Liver (tissue), 9 donors: ENCODE data around the gene SHROOM1. TPM values are rescaled to one million over a fixed set of nuclear protein-coding genes. Genes with fewer than 3 reads are reported as not detected.

Experiments
- DNase-seq: peaks from one replicate; pipeline ENCODE4 v3.0.0-alpha.2; 2017; ENCODE audit warnings: low spot score
- H3K27ac ChIP-seq, 2 donors: one replicate each; pipeline ENCODE4 v1.7.0; 2013; ENCODE audit warnings: inconsistent platforms in 2 of 2, low read length in 2 of 2, control low read depth in 1 of 2, low read depth in 1 of 2, mild to moderate bottlenecking in 1 of 2
- H3K27me3 ChIP-seq, 4 donors: one replicate each; pipeline versions ENCODE4 v1.6.1 to v1.7.0; 2013; ENCODE audit warnings: low read length in 3 of 4, inconsistent platforms in 1 of 4, mild to moderate bottlenecking in 1 of 4, moderate library complexity in 1 of 4; ENCODE audit not compliant: control insufficient read depth in 4 of 4, insufficient read depth in 4 of 4
- H3K36me3 ChIP-seq, 4 donors: one replicate each; pipeline versions ENCODE4 v1.6.1 to v1.7.0; 2013; ENCODE audit warnings: low read length in 3 of 4, mild to moderate bottlenecking in 3 of 4, low read depth in 1 of 4, moderate library complexity in 1 of 4; ENCODE audit not compliant: control insufficient read depth in 4 of 4, insufficient read depth in 3 of 4
- H3K4me1 ChIP-seq, 4 donors: one replicate each; pipeline versions ENCODE4 v1.6.1 to v1.7.0; 2013; ENCODE audit warnings: low read length in 3 of 4, mild to moderate bottlenecking in 3 of 4, moderate library complexity in 1 of 4; ENCODE audit not compliant: control insufficient read depth in 4 of 4, insufficient read depth in 4 of 4
- H3K4me3 ChIP-seq, 3 donors: one replicate each; pipeline versions ENCODE4 v1.6.1 to v1.7.0; 2013; ENCODE audit warnings: low read length in 3 of 3, control low read depth in 1 of 3, low read depth in 1 of 3, mild to moderate bottlenecking in 1 of 3
- H3K9ac ChIP-seq, 2 donors: one replicate each; pipeline ENCODE4 v1.7.0; 2013; ENCODE audit warnings: low read length in 2 of 2, mild to moderate bottlenecking in 2 of 2, moderate library complexity in 2 of 2, control low read depth in 1 of 2, low read depth in 1 of 2
- H3K9me3 ChIP-seq, 4 donors: one replicate each; pipeline versions ENCODE4 v1.6.1 to v1.7.0; 2013; ENCODE audit warnings: low read length in 3 of 4; ENCODE audit not compliant: control insufficient read depth in 4 of 4
- ATF3 ChIP-seq: IDR thresholded peaks from 2 replicates; pipeline ENCODE4 v1.6.1; 2016; ENCODE audit warnings: antibody characterized with exemption
- CTCF ChIP-seq: fragments of 150-350 bp; IDR thresholded peaks from 2 replicates; pipeline ENCODE4 v1.5.1; 2017; ENCODE audit warnings: improper control_type of control experiment, low read depth, low read length; ENCODE audit not compliant: missing input control
- EGR1 ChIP-seq, 2 donors: IDR thresholded peaks; 2 replicates each; pipeline ENCODE4 v1.6.1; 2016 to 2018; ENCODE audit warnings: antibody characterized with exemption in 2 of 2, low read depth in 2 of 2
- FOXA1 ChIP-seq: IDR thresholded peaks from 2 replicates; pipeline ENCODE4 v1.6.1; 2016; ENCODE audit warnings: antibody characterized with exemption
- FOXA2 ChIP-seq: IDR thresholded peaks from 2 replicates; pipeline ENCODE4 v1.6.1; 2016; ENCODE audit warnings: antibody characterized with exemption
- GABPA ChIP-seq, 2 donors: IDR thresholded peaks in 1 of 2; conservative IDR thresholded peaks in 1 of 2; 2 replicates each; pipeline ENCODE4 v1.6.1; 2016; ENCODE audit warnings: antibody characterized with exemption in 2 of 2, mild to moderate bottlenecking in 1 of 2, moderate library complexity in 1 of 2
- HNF4A ChIP-seq, 2 donors: conservative IDR thresholded peaks; 2 replicates each; pipeline ENCODE4 v1.6.1; 2016; ENCODE audit warnings: antibody characterized with exemption in 2 of 2, mild to moderate bottlenecking in 2 of 2
- HNF4G ChIP-seq: IDR thresholded peaks from 2 replicates; pipeline ENCODE4 v1.6.1; 2016; ENCODE audit warnings: antibody characterized with exemption
- JUND ChIP-seq, 2 donors: IDR thresholded peaks; 2 replicates each; pipeline ENCODE4 v1.6.1; 2016; ENCODE audit warnings: antibody characterized with exemption in 2 of 2
- MAX ChIP-seq: IDR thresholded peaks from 2 replicates; pipeline ENCODE4 v1.6.1; 2016; ENCODE audit warnings: antibody characterized with exemption
- NR2F2 ChIP-seq: IDR thresholded peaks from 2 replicates; pipeline ENCODE4 v1.6.1; 2016; ENCODE audit warnings: antibody characterized with exemption
- RAD21 ChIP-seq, 2 donors: IDR thresholded peaks; 2 replicates each; pipeline ENCODE4 v1.6.1; 2016; ENCODE audit warnings: antibody characterized with exemption in 2 of 2, mild to moderate bottlenecking in 2 of 2
- RXRA ChIP-seq, 2 donors: IDR thresholded peaks; 2 replicates each; pipeline ENCODE4 v1.6.1; 2017 to 2018; ENCODE audit warnings: antibody characterized with exemption in 2 of 2, mild to moderate bottlenecking in 1 of 2
- SP1 ChIP-seq: IDR thresholded peaks from 2 replicates; pipeline ENCODE4 v1.6.1; 2018; ENCODE audit warnings: antibody characterized with exemption, mild to moderate bottlenecking
- TAF1 ChIP-seq: conservative IDR thresholded peaks from 2 replicates; pipeline ENCODE4 v1.6.1; 2016; ENCODE audit warnings: antibody characterized with exemption, mild to moderate bottlenecking
- WGBS: extraction: QIAGEN DNeasy Blood & Tissue Kit; methylation state at CpG from one replicate; pipeline ENCODE4 v1.1.7; 2013; 5-methylcytosine and 5-hydroxymethylcytosine counted together
- polyA plus RNA-seq, 2 donors: library from polyadenylated mRNA; stranded (reverse) in 1 of 2; unstranded in 1 of 2; fragments of 200-250 nt in 1 of 2; fragments of >200 nt in 1 of 2; fragmentation: Nextera tagmentation in 1 of 2; extraction: Ambion mirVana in 1 of 2; gene quantifications; one replicate each; pipeline versions ENCODE4 v1.2.1 to v1.2.3, GENCODE V29; 2013 to 2015
- total RNA-seq, 2 donors: library from RNA; depleted of rRNA; stranded (reverse); fragments of >200 nt; gene quantifications; one replicate each; pipeline ENCODE4 v1.2.3, GENCODE V29; 2014
- TF ChIP-seq, protein P1 (sequence below): IDR thresholded peaks from 2 replicates; pipeline ENCODE4 v1.6.1; 2016; ENCODE audit warnings: antibody characterized with exemption
- TF ChIP-seq, protein P2 (sequence below): IDR thresholded peaks from 2 replicates; pipeline ENCODE4 v1.6.1; 2016; ENCODE audit warnings: antibody characterized with exemption, mild to moderate bottlenecking
- donor health status: healthy.
- donor health status: healthy.
- donor health status: healthy.
- donor health status: healthy.
- donor health status: healthy.

SHROOM1 gene
- total and polyA plus RNA-seq, 4 donors = 6.1 to 28.5 (median 18.3) TPM

DNA sequence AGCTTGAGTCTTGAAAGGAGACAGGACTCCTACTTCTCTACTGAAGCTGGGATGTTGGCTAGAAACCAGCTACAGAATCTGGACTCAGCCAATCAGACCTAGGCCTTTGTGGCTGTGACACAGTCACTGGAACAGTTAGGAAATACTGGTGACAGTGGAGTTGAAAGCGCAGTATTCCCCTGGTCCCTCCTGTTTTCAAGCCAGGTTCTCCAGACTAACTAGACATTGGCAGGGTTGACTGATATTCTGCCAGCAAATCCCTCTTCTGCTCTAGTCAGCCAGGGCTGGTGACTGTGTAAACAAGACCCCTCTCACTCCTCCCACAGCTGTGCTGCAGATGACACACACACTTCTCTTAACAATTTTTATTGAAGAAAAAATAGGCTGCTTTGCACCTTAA, 8.7 kb downstream of the SHROOM1 start:
- Histone ChIP-seq H3K4me3 (no peak overlapping the region), H3K27ac (peak overlapping the region; percentile 3 to 32), H3K27me3 (no peaks in the 10 kb centered on the region), H3K36me3 (peaks cover 11 to 22% (median 15%) of the 10 kb centered on the region in 4 donors), H3K9ac (no peak overlapping the region), H3K4me1 (peaks cover 0 to 14% (median 9%) of the 10 kb centered on the region in 4 donors), H3K9me3 (no peaks in the 10 kb centered on the region)
- no peak for TF ChIP-seq CTCF
- TF ChIP-seq FOXA2 = peak; percentile 62
- peak in 1 of 2 donors; percentile 10 for TF ChIP-seq RXRA (IDR thresholded peaks at IDR 0.05)
- peak in 1 of 2 donors; percentile 29 for TF ChIP-seq JUND (IDR thresholded peaks at IDR 0.05)
- TF ChIP-seq SP1 = peak; percentile 19
- no peak for TF ChIP-seq ATF3
- TF ChIP-seq RAD21 (IDR thresholded peaks at IDR 0.05) = peak; percentile 11 to 49
- TF ChIP-seq NR2F2 = peak; percentile 12
- 36% methylated on average over 1 of the region's 1 CpG for WGBS
- no peak for DNase-seq

GRCh38 chr5:132821350-132821749, 9.1 kb downstream of the SHROOM1 start:
- H3K27me3 ChIP-seq = no peaks in the 10 kb centered on the region

More at GRCh38 chr5:132821350-132821749, 9.1 kb downstream of the SHROOM1 start:
- Histone ChIP-seq H3K4me1 (peaks cover 0 to 11% (median 7%) of the 10 kb centered on the region in 4 donors), H3K36me3 (peaks cover 11 to 22% (median 15%) of the 10 kb centered on the region in 4 donors), H3K9ac (no peak overlapping the region), H3K27ac (peak overlapping the region; percentile 3 to 32), H3K4me3 (no peak overlapping the region), H3K9me3 (no peaks in the 10 kb centered on the region)
- DNase-seq = no peak
- TF ChIP-seq CTCF (no peak), EGR1 (IDR thresholded peaks at IDR 0.05; ENCODE audit: low read depth in 2 of 2) (no peak), RAD21 (IDR thresholded peaks at IDR 0.05) (no peak), NR2F2 (no peak), HNF4A (conservative IDR thresholded peaks at IDR 0.05) (no peak), TAF1 (no peak), HNF4G (no peak), MAX (no peak), GABPA (IDR thresholded peaks at IDR 0.05 in 1 of 2, conservative IDR thresholded peaks at IDR 0.05 in 1 of 2) (no peak), ATF3 (no peak), FOXA1 (no peak), RXRA (IDR thresholded peaks at IDR 0.05) (no peak)
- TF ChIP-seq, protein P1, sequence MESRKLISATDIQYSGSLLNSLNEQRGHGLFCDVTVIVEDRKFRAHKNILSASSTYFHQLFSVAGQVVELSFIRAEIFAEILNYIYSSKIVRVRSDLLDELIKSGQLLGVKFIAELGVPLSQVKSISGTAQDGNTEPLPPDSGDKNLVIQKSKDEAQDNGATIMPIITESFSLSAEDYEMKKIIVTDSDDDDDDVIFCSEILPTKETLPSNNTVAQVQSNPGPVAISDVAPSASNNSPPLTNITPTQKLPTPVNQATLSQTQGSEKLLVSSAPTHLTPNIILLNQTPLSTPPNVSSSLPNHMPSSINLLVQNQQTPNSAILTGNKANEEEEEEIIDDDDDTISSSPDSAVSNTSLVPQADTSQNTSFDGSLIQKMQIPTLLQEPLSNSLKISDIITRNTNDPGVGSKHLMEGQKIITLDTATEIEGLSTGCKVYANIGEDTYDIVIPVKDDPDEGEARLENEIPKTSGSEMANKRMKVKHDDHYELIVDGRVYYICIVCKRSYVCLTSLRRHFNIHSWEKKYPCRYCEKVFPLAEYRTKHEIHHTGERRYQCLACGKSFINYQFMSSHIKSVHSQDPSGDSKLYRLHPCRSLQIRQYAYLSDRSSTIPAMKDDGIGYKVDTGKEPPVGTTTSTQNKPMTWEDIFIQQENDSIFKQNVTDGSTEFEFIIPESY = no peak
- TF ChIP-seq, protein P2, sequence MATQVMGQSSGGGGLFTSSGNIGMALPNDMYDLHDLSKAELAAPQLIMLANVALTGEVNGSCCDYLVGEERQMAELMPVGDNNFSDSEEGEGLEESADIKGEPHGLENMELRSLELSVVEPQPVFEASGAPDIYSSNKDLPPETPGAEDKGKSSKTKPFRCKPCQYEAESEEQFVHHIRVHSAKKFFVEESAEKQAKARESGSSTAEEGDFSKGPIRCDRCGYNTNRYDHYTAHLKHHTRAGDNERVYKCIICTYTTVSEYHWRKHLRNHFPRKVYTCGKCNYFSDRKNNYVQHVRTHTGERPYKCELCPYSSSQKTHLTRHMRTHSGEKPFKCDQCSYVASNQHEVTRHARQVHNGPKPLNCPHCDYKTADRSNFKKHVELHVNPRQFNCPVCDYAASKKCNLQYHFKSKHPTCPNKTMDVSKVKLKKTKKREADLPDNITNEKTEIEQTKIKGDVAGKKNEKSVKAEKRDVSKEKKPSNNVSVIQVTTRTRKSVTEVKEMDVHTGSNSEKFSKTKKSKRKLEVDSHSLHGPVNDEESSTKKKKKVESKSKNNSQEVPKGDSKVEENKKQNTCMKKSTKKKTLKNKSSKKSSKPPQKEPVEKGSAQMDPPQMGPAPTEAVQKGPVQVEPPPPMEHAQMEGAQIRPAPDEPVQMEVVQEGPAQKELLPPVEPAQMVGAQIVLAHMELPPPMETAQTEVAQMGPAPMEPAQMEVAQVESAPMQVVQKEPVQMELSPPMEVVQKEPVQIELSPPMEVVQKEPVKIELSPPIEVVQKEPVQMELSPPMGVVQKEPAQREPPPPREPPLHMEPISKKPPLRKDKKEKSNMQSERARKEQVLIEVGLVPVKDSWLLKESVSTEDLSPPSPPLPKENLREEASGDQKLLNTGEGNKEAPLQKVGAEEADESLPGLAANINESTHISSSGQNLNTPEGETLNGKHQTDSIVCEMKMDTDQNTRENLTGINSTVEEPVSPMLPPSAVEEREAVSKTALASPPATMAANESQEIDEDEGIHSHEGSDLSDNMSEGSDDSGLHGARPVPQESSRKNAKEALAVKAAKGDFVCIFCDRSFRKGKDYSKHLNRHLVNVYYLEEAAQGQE = no peak
- 86% methylated on average over 3 of the region's 3 CpGs for WGBS
